GM19395 (cell line): ENCODE measurements around the gene SEH1L.
A peak's percentile ranks its signal among the peaks of the same experiment; 100 is the strongest.
"Not testable (repeated sequence)": the region's sequence is repeated elsewhere in the genome, so short reads cannot be mapped to it uniquely, and the experiment has no call there.

Source experiments
- ATAC-seq: cut with Tn5 transposase; IDR thresholded peaks from one replicate; pipeline ENCODE4 v1.9.1; 2021; ENCODE audit warnings: mild to moderate bottlenecking, moderate library complexity; ENCODE audit not compliant: unreplicated experiment

The SEH1L gene

GRCh38 chr18:12939162-12939561, 8.6 kb upstream of the SEH1L start:
- no peak for ATAC-seq

- ATAC-seq, result no peak
Measured at GRCh38 chr18:12943215-12943614, 4.6 kb upstream of the SEH1L start.

- no peak for ATAC-seq
Measured at GRCh38 chr18:12944709-12945108, 3.1 kb upstream of the SEH1L start.

GRCh38 chr18:12946549-12947284, 1.1 kb upstream of the SEH1L start:
- ATAC-seq, result peak; percentile 8

- peak; percentile 79 for ATAC-seq
Measured at GRCh38 chr18:12948050-12948804, 416 bp downstream of the SEH1L start.

GRCh38 chr18:12958478-12958877, 10.7 kb downstream of the SEH1L start:
- ATAC-seq, result no peak

DNA sequence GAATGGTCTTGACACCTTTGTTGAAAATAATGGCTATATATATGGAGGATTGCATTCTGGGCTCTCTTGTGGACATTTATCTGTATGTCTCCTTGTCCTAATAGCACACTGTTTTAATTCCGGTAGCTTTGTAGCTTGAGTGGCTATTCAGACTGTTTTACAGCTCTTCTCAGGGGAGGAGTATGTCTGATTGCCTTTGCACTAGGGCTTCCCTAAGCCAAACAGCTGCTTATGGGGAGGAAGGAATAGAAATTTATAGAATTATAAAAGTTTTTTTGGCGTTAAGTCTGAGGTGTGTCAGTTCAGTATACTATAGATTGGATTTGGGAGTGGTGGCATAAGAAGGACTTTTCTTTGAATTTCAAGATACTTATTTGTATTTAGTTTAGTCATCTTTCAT, 12.6 kb downstream of the SEH1L start:
- no peak for ATAC-seq

DNA sequence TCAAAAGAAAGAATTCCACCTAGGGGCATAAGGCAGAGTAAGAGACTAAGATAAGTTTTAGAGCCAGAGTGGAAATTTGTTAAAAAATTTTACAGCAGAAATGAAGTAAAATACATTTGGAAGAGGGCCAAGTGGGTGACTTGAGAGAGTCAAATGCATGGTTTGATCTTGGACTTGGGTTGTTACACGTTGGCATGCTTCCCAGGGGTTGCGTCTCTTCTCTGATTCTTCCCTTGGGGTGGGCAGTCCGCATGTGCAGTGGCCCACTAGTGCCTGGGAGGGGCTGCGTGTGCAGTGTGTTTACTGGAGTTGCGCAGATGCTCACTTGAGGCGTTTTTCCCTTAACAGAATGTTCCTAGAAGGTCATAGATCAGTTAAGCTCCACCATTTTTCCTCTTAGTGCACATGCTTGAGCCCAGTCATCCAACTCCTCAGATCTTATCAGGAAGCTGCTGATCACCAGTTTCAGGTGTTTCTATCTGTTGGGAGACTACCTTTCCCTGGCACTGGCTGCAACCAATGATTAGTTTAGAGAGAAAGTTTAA, 13.1 kb downstream of the SEH1L start:
- no peak for ATAC-seq

GRCh38 chr18:12963069-12963468, 15.3 kb downstream of the SEH1L start:
- ATAC-seq, result no peak

GRCh38 chr18:12968115-12968514, 20.3 kb downstream of the SEH1L start:
- ATAC-seq, result no peak

DNA sequence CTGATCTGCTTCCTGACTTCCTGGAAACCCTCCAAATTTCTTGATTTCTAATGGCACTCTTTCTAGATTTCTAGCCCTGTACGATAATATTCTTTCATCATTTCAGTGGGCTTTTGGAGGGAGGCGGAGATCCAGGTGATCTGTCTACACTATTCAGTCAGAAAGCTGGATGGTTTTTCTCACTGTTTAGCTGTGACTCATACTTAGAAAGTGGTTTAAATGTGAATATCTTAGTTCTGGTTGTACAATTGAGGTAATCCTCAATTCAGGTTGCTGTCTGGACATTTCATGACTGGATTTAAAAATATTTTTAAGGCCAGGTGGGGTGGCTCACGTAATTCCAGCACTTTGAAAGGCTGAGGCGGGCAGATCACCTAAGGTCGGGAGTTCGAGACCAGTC, 20.8 kb downstream of the SEH1L start:
- no peak for ATAC-seq

DNA sequence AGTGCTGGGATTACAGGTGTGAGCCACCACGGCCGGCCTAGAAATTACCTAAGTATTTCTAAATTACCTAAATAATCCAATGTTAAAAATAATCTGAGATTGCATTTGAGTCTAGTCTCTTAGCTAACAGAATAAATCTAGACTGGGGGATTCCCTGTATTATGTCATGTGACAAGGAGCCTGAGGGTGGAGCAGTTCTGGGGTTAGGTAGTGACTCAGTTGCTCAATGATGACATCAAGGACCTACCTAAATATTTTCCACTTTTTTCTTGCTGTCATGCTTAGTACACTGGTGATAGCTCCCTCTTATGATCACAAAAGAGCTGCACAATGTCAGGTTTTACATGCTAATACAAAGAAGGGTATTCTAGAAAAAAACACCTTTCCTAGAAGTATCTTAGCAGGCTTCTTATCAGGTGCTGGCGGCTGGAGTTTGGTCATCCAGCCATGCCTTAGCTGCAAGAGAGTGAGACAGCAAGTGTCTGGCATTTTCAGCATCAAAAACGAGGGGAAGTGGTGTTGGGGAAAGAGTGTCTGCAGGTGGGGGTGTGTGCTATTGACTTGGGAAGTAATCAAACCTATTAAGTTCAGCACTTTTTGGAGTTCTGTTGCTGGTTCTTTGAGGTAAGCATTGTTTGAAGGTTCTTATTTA, 25.9 kb downstream of the SEH1L start:
- ATAC-seq, result no peak

DNA sequence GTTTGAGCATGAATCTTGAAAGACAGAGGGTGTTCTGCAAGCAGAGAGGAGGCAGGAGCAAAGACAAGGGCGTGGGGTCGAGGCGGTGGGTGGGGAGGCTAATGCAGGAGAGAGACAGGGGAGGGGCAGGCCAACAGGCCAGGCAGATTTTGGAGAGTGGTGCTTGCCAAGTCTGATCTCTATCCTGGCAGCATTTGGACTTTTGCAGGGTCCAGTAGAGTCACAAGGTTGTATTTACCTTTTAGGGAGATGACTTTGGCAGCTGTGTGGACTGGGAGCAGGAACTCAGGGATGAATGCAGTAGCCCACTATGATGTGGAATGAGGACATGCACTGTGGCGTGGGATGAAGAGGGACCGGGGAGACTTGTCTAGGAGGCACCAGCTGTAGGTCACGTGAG, 27.7 kb downstream of the SEH1L start:
- ATAC-seq, result no peak

DNA sequence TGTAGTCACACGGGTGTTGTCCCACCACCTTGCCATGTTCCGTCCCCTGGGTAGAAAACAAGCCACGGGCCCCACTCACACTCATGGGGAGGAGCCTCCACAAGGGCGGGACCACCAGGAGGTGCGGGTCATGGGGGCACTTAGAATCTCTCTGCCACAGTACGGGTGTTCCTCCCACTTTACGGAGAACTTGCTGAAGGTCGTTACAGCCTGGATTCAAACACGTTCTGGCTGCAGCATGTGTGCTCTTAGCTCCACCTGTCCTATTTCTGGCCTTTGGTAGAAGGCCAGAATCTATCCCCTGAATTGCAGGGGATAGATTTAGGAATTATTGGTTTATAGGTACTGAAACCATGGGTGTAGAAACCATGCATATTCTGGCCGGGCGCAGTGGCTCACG, 28.5 kb downstream of the SEH1L start:
- ATAC-seq, result no peak

GRCh38 chr18:12980065-12980464, 32.3 kb downstream of the SEH1L start:
- ATAC-seq, result not testable (repeated sequence)

DNA sequence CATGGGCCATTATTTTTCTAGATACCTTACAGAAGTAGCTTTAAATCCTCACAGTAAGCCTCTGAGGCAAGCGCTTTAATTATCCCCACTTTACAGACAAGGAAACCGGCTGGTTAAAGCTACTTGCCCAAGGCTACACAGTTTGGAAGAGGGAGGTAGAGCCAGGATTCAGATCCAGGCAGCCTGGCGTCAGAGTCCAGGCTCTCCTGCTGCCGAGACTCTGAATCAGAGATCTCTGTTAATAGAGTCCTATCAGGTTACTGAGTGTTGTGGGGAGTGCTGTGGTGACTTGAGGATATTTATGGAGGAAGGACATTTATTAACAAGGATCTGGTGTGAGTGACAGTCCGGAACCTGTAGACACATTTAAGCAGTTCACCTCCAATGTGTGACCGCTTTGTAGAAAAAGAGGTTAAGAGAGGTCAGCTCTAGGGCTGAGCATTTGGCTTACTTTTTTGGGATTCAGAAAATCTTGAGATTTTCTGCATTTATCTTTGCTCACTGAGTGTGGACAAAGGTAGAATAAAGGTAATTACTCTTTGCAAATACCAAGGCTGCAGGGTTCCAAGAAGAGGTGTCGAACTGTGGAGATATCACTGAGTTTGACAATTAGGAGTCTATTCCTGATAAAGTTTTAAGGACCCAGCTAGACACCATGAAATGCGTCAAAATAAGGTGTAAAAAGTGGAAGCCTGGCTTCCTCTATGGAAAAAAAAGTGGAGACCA, 41.7 kb downstream of the SEH1L start:
- no peak for ATAC-seq

DNA sequence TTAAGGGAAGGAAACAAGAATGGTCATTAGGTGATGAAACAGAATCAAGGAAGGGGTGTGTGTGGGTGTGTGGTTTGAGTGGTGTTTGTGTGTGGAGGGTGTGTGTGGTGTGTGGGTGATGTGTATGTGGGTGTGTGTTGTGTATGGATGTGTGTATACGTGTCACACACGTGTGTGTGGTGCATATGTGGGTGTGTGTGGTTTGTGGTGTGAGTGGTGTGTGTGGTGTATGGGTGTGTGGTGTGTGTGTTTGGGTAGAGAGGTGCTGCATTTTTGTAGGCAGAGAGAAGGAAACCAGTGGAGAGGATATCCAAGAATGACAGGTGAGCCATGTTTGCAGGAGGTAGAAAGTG, 42.3 kb downstream of the SEH1L start:
- no peak for ATAC-seq

- ATAC-seq, result peak; percentile 0
Measured at GRCh38 chr18:12990641-12990966, 42.8 kb downstream of the SEH1L start.

DNA sequence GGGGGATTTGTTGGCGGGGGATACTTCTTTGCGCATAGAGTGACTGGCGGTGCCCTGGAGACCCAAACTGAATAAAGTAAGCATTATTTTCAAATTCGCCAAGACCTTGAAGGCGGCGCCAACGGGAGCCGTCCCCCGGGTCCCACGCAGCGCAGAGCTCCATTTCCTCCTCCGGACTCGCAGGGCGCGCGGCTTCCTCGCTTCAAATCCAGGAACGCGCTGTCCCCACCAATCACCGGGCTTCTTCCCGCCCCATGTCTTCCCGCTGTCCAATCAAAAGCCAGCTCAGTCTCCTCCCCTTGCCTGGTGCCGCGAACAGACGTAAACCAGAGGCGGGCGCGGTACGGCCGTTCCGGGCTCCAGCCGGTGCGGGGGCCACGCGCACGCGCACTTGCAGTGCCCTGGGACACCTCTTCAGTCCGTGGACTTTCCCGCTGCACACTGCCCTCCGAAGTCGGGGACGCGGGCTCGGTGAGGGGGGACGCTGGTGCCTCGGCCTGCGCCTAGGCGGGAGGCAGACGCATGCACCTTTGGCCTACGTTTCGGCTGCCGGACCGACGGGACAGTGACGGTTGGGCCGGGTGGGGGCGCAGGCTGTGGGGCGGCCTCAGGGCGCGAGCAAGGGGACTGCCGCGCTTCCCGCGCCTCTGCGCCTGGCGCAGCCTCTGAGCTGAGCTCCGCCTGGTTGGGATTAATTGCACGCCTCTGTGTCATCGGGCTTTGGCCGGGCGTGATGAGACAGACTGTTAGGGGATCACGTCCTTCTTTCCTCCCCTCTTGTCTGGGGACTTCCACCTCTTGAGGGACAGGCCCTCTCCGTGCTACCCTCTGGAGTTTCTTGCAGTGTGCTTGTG, 43.4 kb downstream of the SEH1L start, which contains the start of gene CEP192:
CEP192 (plus strand) TSS at position 396 of the 854 bp plus-strand sequence. CDS start 8,063 bp downstream, outside the sequence.
- peak; percentile 83 for ATAC-seq

GRCh38 chr18:12991821-12992179, 44.0 kb downstream of the SEH1L start:
- peak; percentile 8 for ATAC-seq
